Astrocyte (in vitro differentiated cells and primary cell): ENCODE data around the gene STRIP1. TPM values are rescaled to one million over a fixed set of nuclear protein-coding genes. Genes with fewer than 3 reads are reported as not detected.

Source experiments
- DNase-seq: peaks from one replicate; pipeline ENCODE4 v3.0.0-alpha.2; 2010; ENCODE audit warnings: low read depth
- FAIRE-seq: peaks from 2 replicates; lab custom pipeline; 2011; peaks lifted over from hg19 to GRCh38; lab: Jason Lieb, UNC
- H2AFZ ChIP-seq: 2 replicates; pipeline ENCODE4 v1.6.0; 2012; ENCODE audit warnings: low read depth, low read length, inconsistent platforms
- H3K27ac ChIP-seq: 2 replicates; pipeline ENCODE4 v1.5.1; 2011; ENCODE audit warnings: low read depth, low read length, inconsistent platforms
- H3K27me3 ChIP-seq: 2 replicates; pipeline ENCODE4 v1.6.0; 2011; ENCODE audit warnings: low read length, inconsistent platforms; ENCODE audit not compliant: insufficient read depth
- H3K36me3 ChIP-seq: 2 replicates; pipeline ENCODE4 v1.5.1; 2011; ENCODE audit warnings: low read length, inconsistent platforms; ENCODE audit not compliant: insufficient read depth
- H3K4me1 ChIP-seq: 2 replicates; pipeline ENCODE4 v1.5.1; 2011; ENCODE audit warnings: low read length, inconsistent platforms; ENCODE audit not compliant: insufficient read depth
- H3K4me2 ChIP-seq: 2 replicates; pipeline ENCODE4 v1.6.0; 2012; ENCODE audit warnings: low read length, inconsistent platforms
- H3K4me3 ChIP-seq: 2 replicates; pipeline ENCODE4 v1.5.1; 2011; ENCODE audit warnings: low read depth, mild to moderate bottlenecking, low read length, inconsistent platforms; ENCODE audit not compliant: insufficient read depth
- H3K79me2 ChIP-seq: 2 replicates; pipeline ENCODE4 v1.6.0; 2012; ENCODE audit warnings: mild to moderate bottlenecking, low read length, inconsistent platforms; ENCODE audit not compliant: insufficient read depth
- H3K9ac ChIP-seq: 2 replicates; pipeline ENCODE4 v1.6.0; 2012; ENCODE audit warnings: mild to moderate bottlenecking, low read length, inconsistent platforms
- H3K9me3 ChIP-seq: 2 replicates; pipeline ENCODE4 v1.5.1; 2012; ENCODE audit warnings: low read depth, mild to moderate bottlenecking, low read length, inconsistent platforms; ENCODE audit not compliant: insufficient read depth
- H4K20me1 ChIP-seq: 2 replicates; pipeline ENCODE4 v1.6.0; 2012; ENCODE audit warnings: low read length, inconsistent platforms; ENCODE audit not compliant: insufficient read depth
- H3K27ac Mint-ChIP-seq: one replicate; pipeline ENCODE4 v1.8.0; 2021; ENCODE audit warnings: mild to moderate bottlenecking, mixed read lengths; ENCODE audit not compliant: unreplicated experiment
- H3K27me3 Mint-ChIP-seq: one replicate; pipeline ENCODE4 v1.8.0; 2021; ENCODE audit warnings: low read depth, mixed read lengths; ENCODE audit not compliant: unreplicated experiment
- H3K36me3 Mint-ChIP-seq: one replicate; pipeline ENCODE4 v1.8.0; 2021; ENCODE audit warnings: low read depth, mixed read lengths; ENCODE audit not compliant: unreplicated experiment
- H3K4me1 Mint-ChIP-seq: one replicate; pipeline ENCODE4 v1.8.0; 2021; ENCODE audit warnings: low read depth, mixed read lengths; ENCODE audit not compliant: unreplicated experiment
- H3K4me3 Mint-ChIP-seq: one replicate; pipeline ENCODE4 v1.8.0; 2021; ENCODE audit warnings: mild to moderate bottlenecking, moderate library complexity, mixed read lengths; ENCODE audit not compliant: unreplicated experiment
- H3K9me3 Mint-ChIP-seq: one replicate; pipeline ENCODE4 v1.8.0; 2021; ENCODE audit warnings: mild to moderate bottlenecking, mixed read lengths; ENCODE audit not compliant: unreplicated experiment
- CTCF ChIP-seq: IDR thresholded peaks from 2 replicates; pipeline ENCODE4 v1.5.1; 2011; ENCODE audit warnings: low read depth, mild to moderate bottlenecking, inconsistent platforms, low read length, moderate library complexity; ENCODE audit not compliant: insufficient read depth
- EZH2 ChIP-seq: IDR thresholded peaks from 2 replicates; pipeline ENCODE4 v1.6.1; 2012; ENCODE audit warnings: mild to moderate bottlenecking, low read length, inconsistent platforms; ENCODE audit not compliant: insufficient read depth
- total RNA-seq: library from RNA; stranded (reverse); gene quantifications from 2 replicates; pipeline ENCODE4 v1.2.1, GENCODE V29; 2021

Gene STRIP1
- total RNA-seq, 1 donor from 2014 or later, result 40.8 TPM

GRCh38 chr1:109990302-109990653 lies 44.1 kb upstream of the STRIP1 start:
- Histone ChIP-seq H3K9me3 (no peaks in the 10 kb centered on the region), H3K4me3 (no peak overlapping the region), H3K4me2 (no peak overlapping the region), H3K36me3 (peaks cover 5% of the 10 kb centered on the region), H3K79me2 (peaks cover 95% of the 10 kb centered on the region), H3K9ac (no peak overlapping the region), H2AFZ (no peak overlapping the region), H3K4me1 (peaks cover 29% of the 10 kb centered on the region), H4K20me1 (peaks cover 96% of the 10 kb centered on the region), H3K27me3 (no peaks in the 10 kb centered on the region), H3K27ac (no peak overlapping the region)
- H3K9me3 Mint-ChIP-seq, result no peaks in the 10 kb centered on the region
- DNase-seq (no peak), FAIRE-seq (no peak)
- H3K4me3 Mint-ChIP-seq, result peak overlapping the region; percentile 37
- H3K27me3 Mint-ChIP-seq, result no peaks in the 10 kb centered on the region
- no peak for TF ChIP-seq CTCF
- no peak for TF ChIP-seq EZH2
- H3K4me1 Mint-ChIP-seq, result peaks cover 35% of the 10 kb centered on the region
- no peak overlapping the region for H3K27ac Mint-ChIP-seq
- peaks cover 9% of the 10 kb centered on the region for H3K36me3 Mint-ChIP-seq

GRCh38 chr1:109991400-109991925 lies 43.0 kb upstream of the STRIP1 start:
- H4K20me1 ChIP-seq, result peaks cover 96% of the 10 kb centered on the region
- no peaks in the 10 kb centered on the region for H3K9me3 Mint-ChIP-seq

More at GRCh38 chr1:109991400-109991925, 43.0 kb upstream of the STRIP1 start:
- TF ChIP-seq CTCF, result no peak
- Mint-ChIP-seq H3K36me3 (peaks cover 13% of the 10 kb centered on the region), H3K4me1 (peaks cover 28% of the 10 kb centered on the region), H3K4me3 (no peak overlapping the region), H3K27ac (no peak overlapping the region), H3K27me3 (no peaks in the 10 kb centered on the region)
- Histone ChIP-seq H3K4me1 (peaks cover 18% of the 10 kb centered on the region), H3K9me3 (no peaks in the 10 kb centered on the region), H3K4me2 (no peak overlapping the region), H3K4me3 (no peak overlapping the region), H3K36me3 (peaks cover 9% of the 10 kb centered on the region), H2AFZ (no peak overlapping the region), H3K9ac (no peak overlapping the region), H3K79me2 (peaks cover 95% of the 10 kb centered on the region), H3K27me3 (no peaks in the 10 kb centered on the region), H3K27ac (no peak overlapping the region)
- no peak for FAIRE-seq
- DNase-seq, result no peak
